Testis (tissue), 3 donors: ENCODE data around the gene SAMD4A. TPM values are rescaled to one million over a fixed set of nuclear protein-coding genes. Genes with fewer than 3 reads are reported as not detected.

ENCODE experiments used
- DNase-seq: peaks from one replicate; pipeline ENCODE4 v3.0.0-alpha.2; 2019
- H3K27ac ChIP-seq, 2 donors: fragments of 200-600 bp; sonication (generic); one replicate each; pipeline ENCODE4 v1.5.1; 2019
- H3K27me3 ChIP-seq: fragments of 200-600 bp; sonication (generic); one replicate; pipeline ENCODE4 v1.5.1; 2019
- H3K36me3 ChIP-seq: fragments of 200-600 bp; sonication (generic); one replicate; pipeline ENCODE4 v1.5.1; 2017; ENCODE audit warnings: low read depth; ENCODE audit errors: missing control alignments
- H3K4me1 ChIP-seq: fragments of 200-600 bp; sonication (generic); one replicate; pipeline ENCODE4 v1.5.1; 2019
- H3K4me3 ChIP-seq, 2 donors: fragments of 200-600 bp; sonication (generic); one replicate each; pipeline ENCODE4 v1.5.1; 2017 to 2019
- H3K9me3 ChIP-seq: fragments of 200-600 bp; sonication (generic); one replicate; pipeline ENCODE4 v1.5.1; 2017
- CTCF ChIP-seq, 3 experiments: fragments of 450-650 bp in 2 of 3; fragments of 200-600 bp in 1 of 3; sonication (generic) in 1 of 3; IDR thresholded peaks; one replicate each; pipeline ENCODE4 v1.5.1; 2016 to 2019; ENCODE audit warnings: antibody characterized with exemption in 3 of 3, mild to moderate bottlenecking in 2 of 3, moderate library complexity in 1 of 3
- POLR2A ChIP-seq: fragments of 450-650 bp; IDR thresholded peaks from one replicate; pipeline ENCODE4 v1.6.1; 2017; ENCODE audit warnings: antibody characterized with exemption, mild to moderate bottlenecking, moderate library complexity
- WGBS, 2 donors: methylation state at CpG; one replicate each; pipeline ENCODE4 v1.1.5; 2018; 5-methylcytosine and 5-hydroxymethylcytosine counted together
- intact Hi-C: fragments of 100-400 bp; cut with DNase I; formaldehyde crosslinking; loops from one replicate; pipeline ENCODE4 v1.15.1; 2023; ENCODE audit warnings: low total_unique reads
- polyA plus RNA-seq: library from polyadenylated mRNA; stranded (reverse); fragments of 350-450 nt; fragmentation: Illumina TruSeq; extraction: RNeasy Lipid Tissue Mini Kit (QIAGEN cat#74804); gene quantifications from one replicate; pipeline ENCODE4 v1.2.3, GENCODE V29; 2014; ENCODE audit warnings: low read depth, low replicate concordance; ENCODE audit not compliant: insufficient read depth
- total RNA-seq, 2 donors: library from RNA; depleted of rRNA; stranded (reverse); fragments of >200 nt; gene quantifications; one replicate each; pipeline ENCODE4 v1.2.3, GENCODE V29; 2016

SAMD4A gene
- total and polyA plus RNA-seq, 3 donors from 2014 or later = 103 to 369 (median 259) TPM

- no peaks in the 10 kb centered on the region for H3K9me3 ChIP-seq
- no peaks in the 10 kb centered on the region for H3K4me1 ChIP-seq
- WGBS, 2 donors = 87 to 90% methylated on average over 4 of the region's 4 CpGs
- H3K27me3 ChIP-seq = no peaks in the 10 kb centered on the region
- no peak for TF ChIP-seq CTCF (IDR thresholded peaks at IDR 0.05)
- TF ChIP-seq POLR2A = no peak
- no peak overlapping the region for H3K27ac ChIP-seq
- DNase-seq = no peak
- no peaks in the 10 kb centered on the region for H3K36me3 ChIP-seq
- no peak overlapping the region for H3K4me3 ChIP-seq
- intact Hi-C loops = no loop called here
These were observed 22.9 kb downstream of the SAMD4A start for GRCh38 chr14:54589843-54590242.

GRCh38 chr14:54590481-54590880, 23.6 kb downstream of the SAMD4A start:
- no peak overlapping the region for H3K27ac ChIP-seq
- H3K4me3 ChIP-seq = no peak overlapping the region
- intact Hi-C loops = no loop called here
- no peaks in the 10 kb centered on the region for H3K27me3 ChIP-seq
- no peaks in the 10 kb centered on the region for H3K9me3 ChIP-seq
- H3K36me3 ChIP-seq = no peaks in the 10 kb centered on the region
- no peak for DNase-seq
- TF ChIP-seq CTCF (IDR thresholded peaks at IDR 0.05) = no peak
- no peak for TF ChIP-seq POLR2A
- no peaks in the 10 kb centered on the region for H3K4me1 ChIP-seq

- DNase-seq = no peak
- 86 to 100% methylated on average over 1 of the region's 1 CpG for WGBS, 2 donors
- no peak overlapping the region for H3K4me3 ChIP-seq
- H3K36me3 ChIP-seq = no peaks in the 10 kb centered on the region
- intact Hi-C loops = no loop called here
- TF ChIP-seq CTCF (IDR thresholded peaks at IDR 0.05) (no peak), POLR2A (no peak)
- no peaks in the 10 kb centered on the region for H3K4me1 ChIP-seq
- H3K27me3 ChIP-seq = no peaks in the 10 kb centered on the region
- no peak overlapping the region for H3K27ac ChIP-seq
- no peaks in the 10 kb centered on the region for H3K9me3 ChIP-seq
These were observed 24.5 kb downstream of the SAMD4A start for GRCh38 chr14:54591461-54591860.

- H3K27me3 ChIP-seq = no peaks in the 10 kb centered on the region
- WGBS, 2 donors = 83 to 89% methylated on average over 4 of the region's 4 CpGs
- intact Hi-C loops = no loop called here
- H3K36me3 ChIP-seq = no peaks in the 10 kb centered on the region
- TF ChIP-seq CTCF (IDR thresholded peaks at IDR 0.05) (no peak), POLR2A (no peak)
- H3K4me3 ChIP-seq = no peak overlapping the region
- no peaks in the 10 kb centered on the region for H3K4me1 ChIP-seq
- H3K27ac ChIP-seq = no peak overlapping the region
- H3K9me3 ChIP-seq = no peaks in the 10 kb centered on the region
- no peak for DNase-seq
These were observed 24.9 kb downstream of the SAMD4A start for GRCh38 chr14:54591866-54592265.

- Histone ChIP-seq H3K4me1 (no peaks in the 10 kb centered on the region), H3K27ac (no peak overlapping the region), H3K27me3 (no peaks in the 10 kb centered on the region), H3K9me3 (no peaks in the 10 kb centered on the region), H3K36me3 (no peaks in the 10 kb centered on the region), H3K4me3 (no peak overlapping the region)
- 80 to 90% methylated on average over 1 of the region's 1 CpG for WGBS, 2 donors
- no peak for DNase-seq
- intact Hi-C loops = no loop called here
- no peak for TF ChIP-seq CTCF (IDR thresholded peaks at IDR 0.05)
- no peak for TF ChIP-seq POLR2A
These were observed 26.9 kb downstream of the SAMD4A start for GRCh38 chr14:54593860-54594259.
